ENCODE data around the gene ADAMTS5. TPM values are rescaled to one million over a fixed set of nuclear protein-coding genes. Genes with fewer than 3 reads are reported as not detected.

Gene ADAMTS5
- total and polyA plus RNA-seq, 3 experiments from 2014 or later = not detected

DNA sequence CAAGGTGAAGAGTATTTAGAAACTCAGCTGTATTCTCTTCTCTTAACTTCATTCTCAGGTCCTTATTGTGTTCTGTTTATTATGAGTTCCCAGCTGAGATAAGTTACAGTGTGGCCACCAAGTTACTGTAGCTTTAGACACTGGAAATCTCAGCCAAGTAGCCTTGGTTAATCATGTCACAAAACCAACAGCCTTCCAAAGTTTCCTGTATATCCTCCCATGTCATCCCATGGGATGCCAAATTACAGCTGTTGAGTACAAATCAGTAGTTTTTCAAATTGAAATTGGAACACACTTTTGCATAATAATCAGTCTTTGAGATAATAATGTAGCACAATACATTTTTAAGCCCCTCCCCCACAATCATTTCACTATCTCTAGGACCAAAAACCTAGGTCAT, 10.7 kb downstream of the ADAMTS5 start:
- no peak overlapping the region for H3K27ac Mint-ChIP-seq
- ChIA-PET POLR2A (no interaction called here), CTCF (no interaction called here)

GRCh38 chr21:26954662-26955121, 12.2 kb downstream of the ADAMTS5 start:
- Histone ChIP-seq H3K27me3 (ENCODE audit: insufficient read depth, low read length, poor library complexity, severe bottlenecking) (no peaks in the 10 kb centered on the region), H3K9me3 (ENCODE audit: low read length) (no peaks in the 10 kb centered on the region), H3K27ac (ENCODE audit: low read depth, low read length) (no peak overlapping the region), H3K36me3 (ENCODE audit: insufficient read depth, low read length) (no peaks in the 10 kb centered on the region), H3K4me3 (ENCODE audit: low read length) (no peak overlapping the region), H3K4me1 (ENCODE audit: insufficient read depth, low read length) (no peaks in the 10 kb centered on the region)
- POLR2A ChIA-PET = no interaction called here
- Mint-ChIP-seq H3K9me3 (no peaks in the 10 kb centered on the region), H3K4me3 (no peak overlapping the region), H3K4me1 (no peaks in the 10 kb centered on the region), H3K27ac (no peak overlapping the region), H3K27me3 (no peaks in the 10 kb centered on the region), H3K36me3 (no peaks in the 10 kb centered on the region)
- no peak for DNase-seq
- CTCF ChIA-PET = no interaction called here

More for the DNA sequence above, 10.7 kb downstream of the ADAMTS5 start:
- Mint-ChIP-seq H3K4me1 (no peaks in the 10 kb centered on the region), H3K27me3 (no peaks in the 10 kb centered on the region), H3K36me3 (no peaks in the 10 kb centered on the region), H3K9me3 (no peaks in the 10 kb centered on the region), H3K4me3 (no peak overlapping the region)
- Histone ChIP-seq H3K27me3 (ENCODE audit: insufficient read depth, low read length, poor library complexity, severe bottlenecking) (no peaks in the 10 kb centered on the region), H3K36me3 (ENCODE audit: insufficient read depth, low read length) (no peaks in the 10 kb centered on the region), H3K4me1 (ENCODE audit: insufficient read depth, low read length) (no peaks in the 10 kb centered on the region), H3K27ac (ENCODE audit: low read depth, low read length) (no peak overlapping the region), H3K4me3 (ENCODE audit: low read length) (no peak overlapping the region), H3K9me3 (ENCODE audit: low read length) (no peaks in the 10 kb centered on the region)
- DNase-seq = no peak

GRCh38 chr21:26952374-26953066, 14.4 kb downstream of the ADAMTS5 start:
- POLR2A ChIA-PET = no interaction called here

GRCh38 chr21:26949830-26950229, 17.1 kb downstream of the ADAMTS5 start:
- no peaks in the 10 kb centered on the region for H3K9me3 Mint-ChIP-seq
- H3K36me3 Mint-ChIP-seq = no peaks in the 10 kb centered on the region
- Histone ChIP-seq H3K4me1 (ENCODE audit: insufficient read depth, low read length) (no peaks in the 10 kb centered on the region), H3K9me3 (ENCODE audit: low read length) (no peaks in the 10 kb centered on the region), H3K27ac (ENCODE audit: low read depth, low read length) (no peak overlapping the region), H3K27me3 (ENCODE audit: insufficient read depth, low read length, poor library complexity, severe bottlenecking) (no peaks in the 10 kb centered on the region), H3K36me3 (ENCODE audit: insufficient read depth, low read length) (no peaks in the 10 kb centered on the region), H3K4me3 (ENCODE audit: low read length) (no peak overlapping the region)
- POLR2A ChIA-PET = no interaction called here
- H3K27ac Mint-ChIP-seq = no peak overlapping the region
- no peak overlapping the region for H3K4me3 Mint-ChIP-seq
- no peaks in the 10 kb centered on the region for H3K4me1 Mint-ChIP-seq
- no peaks in the 10 kb centered on the region for H3K27me3 Mint-ChIP-seq
- CTCF ChIA-PET = no interaction called here
- DNase-seq = no peak

More at GRCh38 chr21:26952374-26953066, 14.4 kb downstream of the ADAMTS5 start:
- Mint-ChIP-seq H3K4me1 (no peaks in the 10 kb centered on the region), H3K4me3 (no peak overlapping the region), H3K27ac (no peak overlapping the region), H3K36me3 (no peaks in the 10 kb centered on the region), H3K27me3 (no peaks in the 10 kb centered on the region), H3K9me3 (no peaks in the 10 kb centered on the region)
- Histone ChIP-seq H3K4me3 (ENCODE audit: low read length) (no peak overlapping the region), H3K4me1 (ENCODE audit: insufficient read depth, low read length) (no peaks in the 10 kb centered on the region), H3K9me3 (ENCODE audit: low read length) (no peaks in the 10 kb centered on the region), H3K27ac (ENCODE audit: low read depth, low read length) (no peak overlapping the region), H3K27me3 (ENCODE audit: insufficient read depth, low read length, poor library complexity, severe bottlenecking) (no peaks in the 10 kb centered on the region), H3K36me3 (ENCODE audit: insufficient read depth, low read length) (no peaks in the 10 kb centered on the region)
- CTCF ChIA-PET = no interaction called here
- DNase-seq = no peak

GRCh38 chr21:26948194-26948593, 18.7 kb downstream of the ADAMTS5 start:
- H3K27me3 Mint-ChIP-seq = no peaks in the 10 kb centered on the region
- ChIA-PET CTCF (no interaction called here), POLR2A (no interaction called here)
- no peak overlapping the region for H3K4me3 Mint-ChIP-seq
- H3K4me1 Mint-ChIP-seq = no peaks in the 10 kb centered on the region
- H3K27ac Mint-ChIP-seq = no peak overlapping the region
- H3K9me3 ChIP-seq (ENCODE audit: low read length) = no peaks in the 10 kb centered on the region
- H3K4me1 ChIP-seq (ENCODE audit: insufficient read depth, low read length) = no peaks in the 10 kb centered on the region
- no peaks in the 10 kb centered on the region for H3K36me3 ChIP-seq (ENCODE audit: insufficient read depth, low read length)
- H3K27me3 ChIP-seq (ENCODE audit: insufficient read depth, low read length, poor library complexity, severe bottlenecking) = no peaks in the 10 kb centered on the region
- no peaks in the 10 kb centered on the region for H3K9me3 Mint-ChIP-seq
- no peak for DNase-seq
- no peaks in the 10 kb centered on the region for H3K36me3 Mint-ChIP-seq
- no peak overlapping the region for H3K4me3 ChIP-seq (ENCODE audit: low read length)
- H3K27ac ChIP-seq (ENCODE audit: low read depth, low read length) = no peak overlapping the region

GRCh38 chr21:26946744-26947446, 20.0 kb downstream of the ADAMTS5 start:
- no peak overlapping the region for H3K27ac ChIP-seq (ENCODE audit: low read depth, low read length)
- H3K4me1 ChIP-seq (ENCODE audit: insufficient read depth, low read length) = no peaks in the 10 kb centered on the region
- no peaks in the 10 kb centered on the region for H3K9me3 ChIP-seq (ENCODE audit: low read length)
- Mint-ChIP-seq H3K27me3 (no peaks in the 10 kb centered on the region), H3K4me1 (no peaks in the 10 kb centered on the region), H3K4me3 (no peak overlapping the region), H3K36me3 (no peaks in the 10 kb centered on the region), H3K9me3 (no peaks in the 10 kb centered on the region), H3K27ac (no peak overlapping the region)
- POLR2A ChIA-PET = no interaction called here
- H3K27me3 ChIP-seq (ENCODE audit: insufficient read depth, low read length, poor library complexity, severe bottlenecking) = no peaks in the 10 kb centered on the region
- no peak for DNase-seq
- CTCF ChIA-PET = no interaction called here
- no peak overlapping the region for H3K4me3 ChIP-seq (ENCODE audit: low read length)
- no peaks in the 10 kb centered on the region for H3K36me3 ChIP-seq (ENCODE audit: insufficient read depth, low read length)

DNA sequence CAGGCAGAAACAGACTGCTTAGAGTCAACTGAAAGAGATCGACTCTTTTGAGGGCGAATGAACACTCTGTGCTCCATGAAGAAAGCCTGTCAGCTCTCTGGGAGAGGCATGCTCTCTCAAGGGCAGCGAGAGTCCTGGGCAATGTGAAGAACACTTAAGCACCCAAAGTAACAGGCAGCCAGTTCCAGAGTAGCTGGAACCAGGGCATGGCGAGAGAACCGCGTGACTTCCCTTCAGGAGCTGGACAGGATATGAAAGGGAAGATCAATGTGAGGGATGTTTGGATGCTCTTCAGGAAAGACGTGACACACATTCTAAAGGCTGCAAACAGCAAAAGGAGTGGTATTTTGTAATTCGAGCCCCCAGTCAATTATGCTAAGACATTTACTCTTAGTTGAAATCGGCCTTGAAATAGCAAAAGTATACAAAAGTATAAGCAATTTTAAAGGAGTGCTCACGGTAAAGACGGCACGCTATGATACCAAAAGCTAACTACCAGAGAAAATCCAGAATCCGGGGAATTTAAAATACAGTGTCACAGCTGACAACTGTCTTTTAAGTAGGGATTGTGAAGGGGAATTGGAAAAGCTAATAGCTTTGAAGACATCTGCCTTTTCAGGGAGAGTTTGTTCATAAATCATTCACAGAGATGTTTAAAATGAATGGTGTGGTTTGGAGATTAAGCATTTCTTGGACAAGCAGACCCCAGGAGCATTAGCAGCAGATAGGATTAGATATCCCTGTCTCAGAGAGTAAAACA, 20.8 kb downstream of the ADAMTS5 start:
- H3K4me1 Mint-ChIP-seq = no peaks in the 10 kb centered on the region
- Histone ChIP-seq H3K9me3 (ENCODE audit: low read length) (no peaks in the 10 kb centered on the region), H3K4me3 (ENCODE audit: low read length) (no peak overlapping the region), H3K36me3 (ENCODE audit: insufficient read depth, low read length) (no peaks in the 10 kb centered on the region), H3K27me3 (ENCODE audit: insufficient read depth, low read length, poor library complexity, severe bottlenecking) (no peaks in the 10 kb centered on the region), H3K27ac (ENCODE audit: low read depth, low read length) (no peak overlapping the region), H3K4me1 (ENCODE audit: insufficient read depth, low read length) (no peaks in the 10 kb centered on the region)
- ChIA-PET POLR2A (no interaction called here), CTCF (no interaction called here)
- H3K9me3 Mint-ChIP-seq = no peaks in the 10 kb centered on the region
- H3K27me3 Mint-ChIP-seq = no peaks in the 10 kb centered on the region
- H3K36me3 Mint-ChIP-seq = no peaks in the 10 kb centered on the region
- no peak for DNase-seq
- no peak overlapping the region for H3K4me3 Mint-ChIP-seq
- no peak overlapping the region for H3K27ac Mint-ChIP-seq

DNA sequence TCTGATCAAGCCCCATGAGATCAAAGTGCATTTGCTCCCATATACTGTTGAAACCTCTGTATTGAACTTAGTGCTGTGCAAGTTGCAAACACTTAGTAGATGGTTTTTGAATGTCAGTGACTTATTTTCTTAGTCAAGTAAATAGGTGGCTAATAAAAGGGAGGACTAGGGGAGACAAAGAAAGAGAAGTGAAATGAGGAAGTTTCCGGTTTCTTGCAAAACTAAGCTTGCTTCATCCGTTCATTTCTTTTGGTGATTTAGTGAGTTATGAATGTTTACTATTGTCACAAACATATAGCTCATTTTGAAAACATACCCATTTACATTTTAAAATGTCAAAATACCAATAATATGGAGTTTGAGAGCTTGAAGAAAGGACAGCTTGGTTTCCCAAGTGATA, 23.0 kb downstream of the ADAMTS5 start:
- Histone ChIP-seq H3K36me3 (ENCODE audit: insufficient read depth, low read length) (no peaks in the 10 kb centered on the region), H3K4me3 (ENCODE audit: low read length) (no peak overlapping the region), H3K4me1 (ENCODE audit: insufficient read depth, low read length) (no peaks in the 10 kb centered on the region), H3K27me3 (ENCODE audit: insufficient read depth, low read length, poor library complexity, severe bottlenecking) (no peaks in the 10 kb centered on the region), H3K27ac (ENCODE audit: low read depth, low read length) (no peak overlapping the region), H3K9me3 (ENCODE audit: low read length) (no peaks in the 10 kb centered on the region)
- Mint-ChIP-seq H3K9me3 (peaks cover 0 to 4% (median 0%) of the 10 kb centered on the region in 5 donors), H3K27me3 (no peaks in the 10 kb centered on the region), H3K36me3 (no peaks in the 10 kb centered on the region), H3K4me3 (no peak overlapping the region), H3K4me1 (no peaks in the 10 kb centered on the region), H3K27ac (no peak overlapping the region)
- CTCF ChIA-PET = no interaction called here
- POLR2A ChIA-PET = no interaction called here
- no peak for DNase-seq
